ENCODE results near the gene ADARB2. TPM values are rescaled to one million over a fixed set of nuclear protein-coding genes. Genes with fewer than 3 reads are reported as not detected.

The ADARB2 gene
- total RNA-seq, 6 experiments from 2014 or later: not detected

DNA sequence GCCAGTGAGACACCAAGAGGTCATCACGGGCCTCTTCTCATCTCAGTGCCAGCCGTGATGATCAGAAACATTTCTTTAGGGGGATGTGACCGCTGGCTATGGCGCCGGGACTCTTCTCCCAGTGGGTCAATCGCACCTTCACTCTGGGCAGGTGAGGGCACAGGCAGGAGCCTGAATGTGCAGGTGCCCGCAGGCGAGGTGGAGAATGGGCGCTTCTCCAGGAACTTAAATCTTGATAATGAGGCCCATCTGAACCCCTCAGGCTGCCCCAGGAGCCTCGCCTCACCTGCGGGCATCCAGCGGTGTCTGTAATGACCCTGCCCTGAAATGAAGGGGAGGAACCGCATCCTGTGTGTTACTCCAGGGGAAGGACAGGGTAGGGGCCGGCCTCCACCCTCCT, 204.7 kb downstream of the ADARB2 start:
- no peaks in the 10 kb centered on the region for H3K4me1 Mint-ChIP-seq (ENCODE audit: low read depth)
- DNase-seq: no peak
- peaks cover 84% of the 10 kb centered on the region for H3K9me3 Mint-ChIP-seq
- H3K36me3 Mint-ChIP-seq (ENCODE audit: low read depth): peaks cover 9% of the 10 kb centered on the region
- H3K27me3 Mint-ChIP-seq (ENCODE audit: insufficient read depth): no peaks in the 10 kb centered on the region; the same call in 1 of the 2 replicates
- TF ChIP-seq, protein P1, sequence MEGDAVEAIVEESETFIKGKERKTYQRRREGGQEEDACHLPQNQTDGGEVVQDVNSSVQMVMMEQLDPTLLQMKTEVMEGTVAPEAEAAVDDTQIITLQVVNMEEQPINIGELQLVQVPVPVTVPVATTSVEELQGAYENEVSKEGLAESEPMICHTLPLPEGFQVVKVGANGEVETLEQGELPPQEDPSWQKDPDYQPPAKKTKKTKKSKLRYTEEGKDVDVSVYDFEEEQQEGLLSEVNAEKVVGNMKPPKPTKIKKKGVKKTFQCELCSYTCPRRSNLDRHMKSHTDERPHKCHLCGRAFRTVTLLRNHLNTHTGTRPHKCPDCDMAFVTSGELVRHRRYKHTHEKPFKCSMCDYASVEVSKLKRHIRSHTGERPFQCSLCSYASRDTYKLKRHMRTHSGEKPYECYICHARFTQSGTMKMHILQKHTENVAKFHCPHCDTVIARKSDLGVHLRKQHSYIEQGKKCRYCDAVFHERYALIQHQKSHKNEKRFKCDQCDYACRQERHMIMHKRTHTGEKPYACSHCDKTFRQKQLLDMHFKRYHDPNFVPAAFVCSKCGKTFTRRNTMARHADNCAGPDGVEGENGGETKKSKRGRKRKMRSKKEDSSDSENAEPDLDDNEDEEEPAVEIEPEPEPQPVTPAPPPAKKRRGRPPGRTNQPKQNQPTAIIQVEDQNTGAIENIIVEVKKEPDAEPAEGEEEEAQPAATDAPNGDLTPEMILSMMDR (IDR thresholded peaks at IDR 0.05): no peak
- H3K4me3 Mint-ChIP-seq: no peak overlapping the region
- no peak overlapping the region for H3K27ac Mint-ChIP-seq

DNA sequence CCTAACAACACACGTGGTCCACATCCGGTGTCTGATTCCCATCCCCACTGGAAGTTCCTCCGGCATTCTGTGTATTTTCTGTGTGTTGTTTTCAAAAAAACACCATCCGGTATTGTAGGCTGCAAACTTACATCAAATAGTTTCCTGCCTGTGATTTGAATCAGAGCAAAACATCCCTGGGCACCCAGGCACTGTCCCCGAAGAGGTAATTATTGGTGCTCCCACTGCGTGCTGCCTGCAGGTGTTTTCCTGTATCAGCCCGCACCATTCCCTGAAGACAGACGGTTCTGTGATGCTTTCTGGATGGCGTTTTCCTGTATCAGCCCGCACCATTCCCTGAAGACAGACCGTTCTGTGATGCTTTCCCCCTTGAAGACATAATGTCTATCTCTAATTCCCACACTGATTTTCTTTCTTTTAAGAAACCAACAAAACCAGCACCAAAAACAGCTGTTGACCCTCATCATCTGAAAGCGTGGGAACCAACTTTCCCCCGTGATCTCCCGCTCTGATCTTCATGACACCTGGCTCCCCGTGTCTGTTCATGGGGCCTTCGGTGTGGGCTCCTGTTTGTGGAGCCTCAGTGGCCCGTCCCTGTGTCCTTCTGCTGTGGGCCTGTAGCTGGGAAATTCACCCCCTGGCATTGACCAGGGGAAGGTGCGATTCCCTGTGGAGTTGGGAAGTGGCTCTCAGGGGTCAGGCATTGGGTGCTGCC, 205.3 kb downstream of the ADARB2 start:
- Mint-ChIP-seq H3K36me3 (ENCODE audit: low read depth) (peaks cover 9% of the 10 kb centered on the region), H3K4me1 (ENCODE audit: low read depth) (no peaks in the 10 kb centered on the region), H3K27ac (no peak overlapping the region), H3K4me3 (no peak overlapping the region), H3K27me3 (ENCODE audit: insufficient read depth) (no peaks in the 10 kb centered on the region; the same call in 1 of the 2 replicates), H3K9me3 (peaks cover 87% of the 10 kb centered on the region)
- TF ChIP-seq, protein P1 (IDR thresholded peaks at IDR 0.05): no peak
- DNase-seq: no peak

DNA sequence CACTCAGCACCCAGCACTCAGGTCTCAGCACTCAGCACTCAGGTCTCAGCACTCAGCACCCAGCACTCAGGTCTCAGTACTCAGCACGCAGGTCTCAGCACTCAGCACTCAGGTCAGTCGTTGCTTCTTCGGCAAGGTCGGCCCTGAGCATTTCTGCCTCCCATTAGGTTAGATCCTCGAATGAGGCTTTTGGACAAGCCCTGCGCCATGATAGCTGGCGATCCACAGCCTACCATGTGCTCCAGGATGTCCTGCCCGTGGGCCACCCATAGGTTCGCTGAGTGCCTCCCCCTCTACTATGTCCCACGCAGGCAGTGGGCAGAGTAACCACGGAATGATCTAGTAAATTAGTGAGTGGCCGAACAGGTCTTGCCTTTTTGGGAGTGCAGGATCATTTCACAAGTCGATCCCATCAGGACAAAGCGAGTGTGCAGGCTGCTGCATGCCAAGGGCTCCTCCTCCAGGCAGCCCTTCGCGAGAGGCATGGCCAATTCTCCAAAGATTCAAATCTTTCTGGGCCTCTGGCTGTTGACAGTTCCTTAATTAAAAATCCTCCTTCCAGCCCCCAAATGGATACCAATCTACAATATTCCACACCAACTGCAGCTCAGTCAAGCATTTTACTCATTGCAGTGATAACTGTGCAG, 206.3 kb downstream of the ADARB2 start:
- DNase-seq: no peak
- Mint-ChIP-seq H3K27me3 (ENCODE audit: insufficient read depth) (no peaks in the 10 kb centered on the region; the same call in none of the 2 replicates), H3K36me3 (ENCODE audit: low read depth) (peaks cover 9% of the 10 kb centered on the region), H3K27ac (no peak overlapping the region), H3K4me1 (ENCODE audit: low read depth) (no peaks in the 10 kb centered on the region), H3K9me3 (peaks cover 78% of the 10 kb centered on the region), H3K4me3 (no peak overlapping the region)
- TF ChIP-seq, protein P1 (IDR thresholded peaks at IDR 0.05): no peak

DNA sequence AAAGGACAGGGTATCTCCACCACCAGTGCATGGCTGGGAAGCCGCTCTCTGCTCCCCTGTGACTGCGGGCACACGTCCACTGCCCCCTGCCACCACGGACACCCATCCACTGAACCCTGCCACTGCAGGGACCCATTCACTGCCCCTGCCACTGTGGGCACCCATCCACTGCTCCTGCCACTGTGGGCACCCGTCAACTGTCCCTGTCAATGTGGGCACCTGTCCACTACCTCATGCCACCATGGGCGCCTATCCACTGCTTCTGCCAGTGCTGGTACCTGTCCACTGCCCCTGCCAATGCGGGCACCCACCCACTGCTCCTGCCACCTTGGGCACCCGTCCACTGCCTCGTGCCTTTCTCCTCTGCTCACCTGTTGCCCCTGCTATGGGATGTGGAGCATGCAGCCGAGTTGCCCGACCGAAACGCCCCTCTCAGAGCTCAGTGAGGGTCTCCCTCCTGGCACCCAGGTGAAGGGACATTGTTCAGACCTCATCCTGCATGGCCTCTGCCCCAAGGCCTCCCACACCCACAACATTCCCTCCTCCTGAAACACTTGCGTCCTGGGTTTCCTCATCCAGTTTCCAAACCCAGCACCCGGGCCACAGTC, 207.4 kb downstream of the ADARB2 start:
- no peak for DNase-seq
- H3K27me3 Mint-ChIP-seq (ENCODE audit: insufficient read depth): no peaks in the 10 kb centered on the region; the same call in none of the 2 replicates

DNA sequence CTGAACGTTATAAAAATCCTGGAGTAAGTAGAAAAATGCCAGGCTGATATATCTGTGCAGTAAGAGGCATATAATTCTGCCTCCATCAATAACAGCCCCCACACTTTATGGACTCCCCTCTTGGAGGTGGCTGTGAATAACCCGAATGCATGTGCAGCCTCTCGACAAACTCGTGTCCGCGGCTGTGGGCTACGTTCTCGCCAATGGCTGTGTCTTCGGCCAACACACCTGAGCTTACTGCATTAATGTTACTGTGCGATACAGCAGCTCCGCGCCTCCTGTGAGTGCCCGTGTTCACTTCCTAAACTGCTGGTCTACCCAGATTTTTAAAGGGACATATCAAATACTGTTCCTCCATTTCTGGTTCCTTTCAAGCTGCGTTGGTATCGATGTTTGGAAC, 209.4 kb downstream of the ADARB2 start:
- Mint-ChIP-seq H3K36me3 (ENCODE audit: low read depth) (peaks cover 9% of the 10 kb centered on the region), H3K27ac (no peak overlapping the region), H3K4me3 (no peak overlapping the region), H3K9me3 (peaks cover 65% of the 10 kb centered on the region), H3K27me3 (ENCODE audit: insufficient read depth) (no peaks in the 10 kb centered on the region; the same call in none of the 2 replicates), H3K4me1 (ENCODE audit: low read depth) (no peaks in the 10 kb centered on the region)
- TF ChIP-seq, protein P1 (IDR thresholded peaks at IDR 0.05): no peak
- DNase-seq: no peak

More for the DNA sequence above, 207.4 kb downstream of the ADARB2 start:
- H3K4me3 Mint-ChIP-seq: no peak overlapping the region
- H3K36me3 Mint-ChIP-seq (ENCODE audit: low read depth): peaks cover 9% of the 10 kb centered on the region
- H3K9me3 Mint-ChIP-seq: peaks cover 76% of the 10 kb centered on the region
- no peaks in the 10 kb centered on the region for H3K4me1 Mint-ChIP-seq (ENCODE audit: low read depth)
- H3K27ac Mint-ChIP-seq: no peak overlapping the region
- TF ChIP-seq, protein P1 (IDR thresholded peaks at IDR 0.05): no peak

All from HFFc6 (cell line).